ENCODE measurements around the gene CDC42EP1. TPM values are rescaled to one million over a fixed set of nuclear protein-coding genes. Genes with fewer than 3 reads are reported as not detected.
"Not testable (repeated sequence)": the region's sequence is repeated elsewhere in the genome, so short reads cannot be mapped to it uniquely, and the experiment has no call there.

CDC42EP1 gene
- polyA plus RNA-seq, 3 donors: 5.9 to 13.2 (median 8.5) TPM

DNA sequence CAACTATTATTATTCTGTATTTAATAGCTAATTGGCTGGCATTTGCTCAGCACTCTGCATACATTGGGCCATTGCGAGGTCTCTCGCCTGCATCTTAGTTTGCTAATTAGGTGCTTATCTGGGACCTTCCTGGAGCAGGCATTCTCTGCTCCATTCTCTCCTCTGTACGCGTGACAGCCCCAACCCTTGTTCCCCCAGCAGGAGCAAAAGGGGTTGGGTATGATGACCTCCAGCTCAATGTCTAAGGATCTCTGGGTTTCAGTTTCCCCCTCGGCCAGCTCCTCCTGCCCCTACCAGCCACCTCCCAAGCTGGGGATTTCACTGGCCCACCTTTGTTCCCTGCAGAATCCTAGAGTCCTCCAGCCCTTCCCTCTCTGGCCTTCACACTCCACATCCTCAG is 29.4 kb downstream of the CDC42EP1 start:
- Histone ChIP-seq H2AFZ (ENCODE audit: insufficient read depth, low read depth, low read length, poor library complexity, severe bottlenecking) (no peak overlapping the region), H3K9ac (ENCODE audit: insufficient read depth, low read length, poor library complexity, severe bottlenecking) (peak overlapping the region; percentile 64), H3K9me3 (replicated peaks in 1 of 2; ENCODE audit: control insufficient read depth in 1 of 2, insufficient read depth in 1 of 2, low read length in 2 of 2) (no peaks in the 10 kb centered on the region), H3K4me1 (ENCODE audit: control insufficient read depth in 1 of 2, insufficient read depth in 2 of 2, low read length in 2 of 2) (peaks cover 34 to 42% of the 10 kb centered on the region in 2 donors), H3K27ac (ENCODE audit: low read depth in 1 of 2, low read length in 2 of 2) (peak overlapping the region; percentile 93 to 98), H3K27me3 (ENCODE audit: control insufficient read depth in 2 of 2, insufficient read depth in 2 of 2, low read length in 2 of 2) (no peaks in the 10 kb centered on the region), H3K4me3 (replicated peaks in 1 of 3; ENCODE audit: low read depth in 2 of 3, low read length in 3 of 3) (peak overlapping the region in 1 of 3 experiments; percentile 23), H3K4me2 (replicated peaks; ENCODE audit: extremely low read depth, low read length, poor library complexity, severe bottlenecking) (peak overlapping the region; percentile 14), H3K36me3 (replicated peaks in 1 of 2; ENCODE audit: control insufficient read depth in 1 of 2, insufficient read depth in 2 of 2, low read length in 2 of 2) (no peaks in the 10 kb centered on the region), H3K79me2 (ENCODE audit: insufficient read depth, low read length) (no peaks in the 10 kb centered on the region), H4K20me1 (ENCODE audit: insufficient read depth, low read length) (no peaks in the 10 kb centered on the region)
- intact Hi-C loops (cut with micrococcal nuclease): loop anchor here (2.0 kb wide), 1 partner anchor 15 kb away; no protein-coding TSS in a partner anchor
- TF ChIP-seq, protein P1, sequence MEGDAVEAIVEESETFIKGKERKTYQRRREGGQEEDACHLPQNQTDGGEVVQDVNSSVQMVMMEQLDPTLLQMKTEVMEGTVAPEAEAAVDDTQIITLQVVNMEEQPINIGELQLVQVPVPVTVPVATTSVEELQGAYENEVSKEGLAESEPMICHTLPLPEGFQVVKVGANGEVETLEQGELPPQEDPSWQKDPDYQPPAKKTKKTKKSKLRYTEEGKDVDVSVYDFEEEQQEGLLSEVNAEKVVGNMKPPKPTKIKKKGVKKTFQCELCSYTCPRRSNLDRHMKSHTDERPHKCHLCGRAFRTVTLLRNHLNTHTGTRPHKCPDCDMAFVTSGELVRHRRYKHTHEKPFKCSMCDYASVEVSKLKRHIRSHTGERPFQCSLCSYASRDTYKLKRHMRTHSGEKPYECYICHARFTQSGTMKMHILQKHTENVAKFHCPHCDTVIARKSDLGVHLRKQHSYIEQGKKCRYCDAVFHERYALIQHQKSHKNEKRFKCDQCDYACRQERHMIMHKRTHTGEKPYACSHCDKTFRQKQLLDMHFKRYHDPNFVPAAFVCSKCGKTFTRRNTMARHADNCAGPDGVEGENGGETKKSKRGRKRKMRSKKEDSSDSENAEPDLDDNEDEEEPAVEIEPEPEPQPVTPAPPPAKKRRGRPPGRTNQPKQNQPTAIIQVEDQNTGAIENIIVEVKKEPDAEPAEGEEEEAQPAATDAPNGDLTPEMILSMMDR (IDR thresholded peaks at IDR 0.05): no peak
- DNase-seq: no peak
- Mint-ChIP-seq H3K4me3 (no peak overlapping the region), H3K36me3 (peaks cover 1 to 3% of the 10 kb centered on the region in 2 donors), H3K4me1 (peaks cover 39% of the 10 kb centered on the region), H3K27me3 (ENCODE audit: low read depth in 3 of 3) (peaks cover 3 to 6% (median 3%) of the 10 kb centered on the region in 3 donors), H3K9me3 (peaks cover 0 to 2% (median 0%) of the 10 kb centered on the region in 7 donors), H3K27ac (peak overlapping the region; percentile 93 to 100 (median 99))
- 93% methylated on average over 3 of the region's 5 CpGs for WGBS (ENCODE audit: insufficient coverage)

DNA sequence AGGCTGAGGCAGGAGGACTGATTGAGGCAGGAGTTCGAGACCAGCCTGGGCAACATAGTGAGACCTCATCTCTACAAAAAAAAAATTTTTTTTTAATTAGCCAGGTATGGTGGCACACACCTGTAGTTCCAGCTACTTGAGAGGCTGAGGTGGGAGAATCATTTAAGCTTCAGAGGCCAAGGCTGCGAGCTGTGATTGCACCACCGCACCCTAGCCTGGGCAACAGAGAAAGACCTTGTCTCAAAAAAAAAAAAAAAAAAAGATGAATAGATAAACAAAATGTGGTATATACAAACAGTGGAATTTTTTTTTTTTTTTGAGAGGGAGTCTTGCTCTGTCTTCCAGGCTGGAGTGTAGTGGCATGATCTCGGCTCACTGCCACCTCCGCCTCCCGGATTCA is 30.8 kb downstream of the CDC42EP1 start:
- not testable (repeated sequence) for H2AFZ ChIP-seq (ENCODE audit: insufficient read depth, low read depth, low read length, poor library complexity, severe bottlenecking); H3K4me3 ChIP-seq (replicated peaks in 1 of 3; ENCODE audit: low read depth in 2 of 3, low read length in 3 of 3); H3K36me3 Mint-ChIP-seq; H3K36me3 ChIP-seq (replicated peaks in 1 of 2; ENCODE audit: control insufficient read depth in 1 of 2, insufficient read depth in 2 of 2, low read length in 2 of 2); H3K9me3 ChIP-seq (replicated peaks in 1 of 2; ENCODE audit: control insufficient read depth in 1 of 2, insufficient read depth in 1 of 2, low read length in 2 of 2); H3K27me3 ChIP-seq (ENCODE audit: control insufficient read depth in 2 of 2, insufficient read depth in 2 of 2, low read length in 2 of 2); H3K27me3 Mint-ChIP-seq (ENCODE audit: low read depth in 3 of 3); H3K4me2 ChIP-seq (replicated peaks; ENCODE audit: extremely low read depth, low read length, poor library complexity, severe bottlenecking); H4K20me1 ChIP-seq (ENCODE audit: insufficient read depth, low read length); H3K9me3 Mint-ChIP-seq; H3K79me2 ChIP-seq (ENCODE audit: insufficient read depth, low read length)
- Mint-ChIP-seq H3K4me3 (peak overlapping the region in 1 of 2 donors; percentile 42), H3K27ac (peak overlapping the region; percentile 93 to 100 (median 99)), H3K4me1 (peaks cover 39% of the 10 kb centered on the region)
- peaks cover 34 to 42% of the 10 kb centered on the region in 2 donors for H3K4me1 ChIP-seq (ENCODE audit: control insufficient read depth in 1 of 2, insufficient read depth in 2 of 2, low read length in 2 of 2)
- peak in 1 of 3 donors; percentile 51 for DNase-seq
- peak overlapping the region; percentile 93 to 98 for H3K27ac ChIP-seq (ENCODE audit: low read depth in 1 of 2, low read length in 2 of 2)
- H3K9ac ChIP-seq (ENCODE audit: insufficient read depth, low read length, poor library complexity, severe bottlenecking): peak overlapping the region; percentile 60
- WGBS (ENCODE audit: insufficient coverage): 100% methylated on average over 3 of the region's 6 CpGs
- intact Hi-C loops (cut with micrococcal nuclease): loop anchor here (2.0 kb wide), 1 partner anchor 16 kb away; no protein-coding TSS in a partner anchor

Data from CD14-positive monocyte (primary cell).